ENCODE data around the gene SNRPD3. TPM values are rescaled to one million over a fixed set of nuclear protein-coding genes. Genes with fewer than 3 reads are reported as not detected.
"Not testable (repeated sequence)": the region's sequence is repeated elsewhere in the genome, so short reads cannot be mapped to it uniquely, and the experiment has no call there.

The SNRPD3 gene
- 131 TPM for polyA plus RNA-seq (2013, experiment 1 of 2; ENCODE audit: insufficient read length)
- polyA plus RNA-seq (2013, experiment 2 of 2; ENCODE audit: insufficient read length), result 117 TPM

DNA sequence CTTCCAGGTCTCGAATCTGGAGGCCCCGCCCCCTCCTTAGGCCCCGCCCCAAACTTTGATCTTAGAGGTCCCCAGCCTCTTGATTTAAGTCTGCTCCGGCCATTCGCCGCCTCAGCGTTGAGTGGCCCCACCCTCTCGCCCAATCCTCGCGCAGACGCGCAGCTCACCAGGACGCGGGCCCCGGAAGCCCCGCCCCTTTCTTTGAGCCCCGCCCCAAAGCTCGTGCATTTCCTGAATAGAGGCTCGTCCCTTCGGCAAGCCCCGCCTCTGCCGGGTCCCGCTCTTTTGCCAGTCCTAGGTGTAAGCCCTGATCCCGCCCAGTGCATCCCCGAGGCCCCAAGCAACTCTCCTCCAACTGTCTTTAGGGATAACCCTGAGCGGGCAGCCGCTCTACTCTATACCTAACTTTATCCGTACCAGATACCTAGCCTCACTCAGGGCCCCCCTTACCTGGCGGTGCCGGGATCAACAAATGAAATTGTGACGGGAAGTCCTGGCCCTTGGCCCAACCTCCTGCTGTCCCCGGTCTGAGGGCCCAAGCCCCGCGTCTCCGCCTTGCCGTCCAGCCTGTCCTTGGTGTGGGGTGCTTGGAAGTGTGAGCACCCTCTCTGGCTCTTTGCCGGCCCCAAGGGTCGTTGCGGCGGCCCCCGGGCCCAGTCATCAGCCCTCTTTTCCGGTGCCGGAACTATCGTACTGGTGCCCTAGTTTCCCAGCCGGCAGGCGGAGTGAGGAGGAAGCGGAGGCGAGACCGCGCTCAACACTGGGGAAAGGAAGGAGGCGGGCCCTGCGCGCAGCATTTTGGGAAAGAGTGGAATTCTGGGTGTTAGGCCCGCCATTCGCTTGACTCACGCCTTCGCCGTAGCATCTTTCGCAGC is at the start of gene SNRPD3:
Gene SNRPD3, plus strand, starts transcription at position 835 of the 875 bp plus-strand sequence. CDS start 1,676 bp downstream, outside the sequence.
- DNase-seq, result peak; percentile 99

DNA sequence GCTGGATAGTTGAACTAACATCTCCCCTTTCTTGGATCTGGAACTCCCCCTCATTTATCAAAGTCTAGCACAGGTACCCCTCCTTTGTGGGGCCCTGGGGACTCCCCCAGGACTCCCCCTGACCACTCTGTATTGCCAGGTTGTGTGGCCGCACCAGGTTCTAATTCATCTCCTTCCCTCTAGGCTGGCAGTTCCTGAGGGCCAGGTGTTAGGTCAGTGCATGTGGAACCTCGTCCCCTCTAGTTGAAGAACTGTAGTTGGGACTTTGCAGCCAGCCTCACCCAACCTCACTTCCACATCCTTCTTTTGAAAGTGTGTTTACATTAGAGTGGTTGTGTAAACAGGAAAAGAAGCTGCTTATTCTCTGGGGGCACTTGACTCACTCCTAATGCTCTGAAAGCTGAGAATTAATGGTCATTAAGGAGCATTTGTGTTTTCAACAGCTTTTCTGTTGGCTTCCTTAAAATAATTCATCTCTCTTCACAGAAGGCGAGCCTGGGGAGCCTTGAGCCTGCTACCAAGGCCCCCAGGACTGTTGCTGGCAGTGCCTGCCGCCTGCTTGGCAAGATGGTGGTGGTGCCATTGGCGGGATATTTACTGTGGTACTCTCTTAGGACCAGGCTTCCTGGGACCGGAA is 48.9 kb upstream of the SNRPD3 start:
- peak; percentile 45 for DNase-seq

DNA sequence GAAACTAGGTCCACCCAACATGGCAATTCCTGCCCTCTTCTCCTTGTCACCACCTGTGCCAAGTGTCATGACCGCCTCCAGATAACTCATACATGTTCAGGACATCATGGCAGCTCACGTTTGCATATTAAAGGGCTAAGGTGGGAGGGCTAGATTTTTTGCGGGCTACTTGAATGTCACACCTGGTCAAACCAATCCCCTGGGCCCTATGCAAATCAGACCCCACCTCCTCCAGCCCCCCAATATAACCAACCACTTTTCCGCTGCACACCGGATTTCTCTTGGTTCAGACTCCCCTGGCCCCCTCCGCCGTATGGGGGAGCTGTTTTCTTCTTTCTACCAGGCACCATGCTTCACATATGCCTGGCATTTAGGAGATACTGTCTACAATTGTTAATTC is 48.1 kb upstream of the SNRPD3 start:
- DNase-seq, result no peak

DNA sequence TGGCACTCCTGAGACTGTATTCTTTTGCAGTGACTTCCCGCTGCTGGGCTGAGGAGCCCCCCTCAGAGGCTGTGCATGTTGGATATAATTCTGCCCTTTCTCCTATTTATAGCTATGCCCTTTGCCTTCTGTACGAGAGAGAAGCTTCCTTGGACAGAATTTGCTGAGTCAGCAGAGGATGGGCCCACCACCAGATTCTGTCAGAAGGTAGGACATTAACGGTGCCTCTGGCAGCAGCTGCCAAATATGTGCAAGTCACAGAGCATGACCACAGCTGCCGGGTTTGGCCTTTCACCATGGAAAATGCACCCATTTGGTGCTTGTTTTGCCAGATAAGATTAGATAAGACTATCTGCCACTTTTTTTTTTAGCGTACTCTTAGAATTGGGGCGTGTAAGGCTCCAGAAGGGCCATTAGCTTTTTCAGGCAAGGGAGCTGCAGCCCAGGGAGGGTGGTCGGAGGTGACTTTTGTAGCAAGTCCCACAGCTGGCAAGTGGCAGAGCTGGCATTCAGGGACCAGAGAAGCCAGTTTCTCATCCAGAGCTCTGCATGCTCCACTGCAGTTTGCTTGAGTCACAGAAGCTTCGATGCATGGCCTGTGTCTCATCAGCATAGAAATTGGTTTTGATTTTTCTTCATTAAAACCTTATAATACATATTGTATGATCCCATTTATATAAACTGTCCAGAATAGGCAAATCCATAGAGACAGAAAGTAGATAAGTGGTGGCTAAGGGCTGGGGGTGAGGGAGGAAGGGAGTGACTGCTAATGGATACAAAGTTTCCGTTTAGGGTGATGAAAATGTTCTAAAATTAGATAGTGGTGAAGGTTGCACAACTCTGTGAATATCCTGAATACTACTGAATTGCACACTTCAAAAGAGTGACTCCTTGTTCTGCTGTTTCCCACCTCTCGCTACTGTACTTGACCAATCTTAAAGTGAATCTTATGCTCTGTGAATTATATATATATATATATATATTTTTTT is 44.9 kb upstream of the SNRPD3 start:
- DNase-seq, result peak; percentile 52

DNA sequence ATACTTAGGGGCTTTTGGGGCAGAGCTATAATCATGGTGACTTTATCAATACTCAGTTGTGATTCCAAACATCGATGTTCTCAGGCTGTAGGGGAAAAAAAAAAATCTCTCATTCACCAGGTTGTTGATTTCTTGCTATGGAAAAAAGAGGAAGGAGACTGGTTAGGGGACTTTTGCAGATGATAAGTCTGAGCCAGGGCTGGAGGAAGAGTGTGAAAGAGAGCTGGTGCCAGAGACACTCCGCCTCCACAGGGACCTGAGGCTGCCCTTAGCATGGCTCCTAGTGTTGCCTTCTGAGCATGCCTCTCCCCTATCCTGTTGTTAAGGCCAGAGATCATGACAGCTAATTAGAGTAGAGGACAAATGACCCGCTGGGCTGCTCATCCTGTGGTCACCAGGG is 43.8 kb upstream of the SNRPD3 start:
- DNase-seq, result no peak

DNA sequence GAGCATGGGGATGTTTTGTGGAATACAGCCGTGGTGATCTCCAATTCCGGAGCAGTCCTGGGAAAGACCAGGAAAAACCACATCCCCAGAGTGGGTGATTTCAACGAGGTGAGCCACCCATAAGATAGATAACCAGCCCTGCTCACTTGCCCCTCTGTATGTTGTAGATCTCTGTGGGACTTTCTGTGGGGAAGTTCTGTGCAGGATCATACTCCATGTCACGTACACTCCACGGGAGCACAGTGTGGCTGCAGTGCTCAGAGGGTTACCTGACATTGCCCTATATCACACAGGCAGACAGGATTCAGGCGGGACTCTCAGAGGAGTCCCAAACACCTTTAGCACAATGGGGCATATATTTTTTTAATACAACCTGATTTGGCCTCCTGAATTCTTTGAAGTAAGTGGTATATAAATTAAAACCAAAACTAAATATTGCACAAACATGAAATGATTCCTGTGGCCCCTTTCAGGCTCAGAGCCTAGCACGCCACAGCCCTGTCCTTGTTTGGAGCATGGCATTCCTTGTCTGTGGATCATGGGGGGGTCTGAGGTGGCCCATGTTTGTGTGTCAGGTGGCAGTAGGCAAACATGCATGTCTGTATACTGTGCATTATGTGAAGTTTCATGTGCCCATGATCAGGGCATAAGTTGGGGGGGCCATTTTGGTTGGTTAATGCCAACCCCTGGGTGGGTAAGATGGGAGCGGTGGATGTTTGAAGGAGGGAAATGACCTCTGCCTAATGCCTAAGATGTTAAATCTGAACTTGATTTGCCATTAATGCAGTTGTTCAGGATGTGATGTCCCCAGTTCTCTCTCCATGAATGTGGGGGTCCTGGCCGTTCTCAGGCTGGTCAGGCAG is 42.2 kb upstream of the SNRPD3 start:
- DNase-seq, result no peak

DNA sequence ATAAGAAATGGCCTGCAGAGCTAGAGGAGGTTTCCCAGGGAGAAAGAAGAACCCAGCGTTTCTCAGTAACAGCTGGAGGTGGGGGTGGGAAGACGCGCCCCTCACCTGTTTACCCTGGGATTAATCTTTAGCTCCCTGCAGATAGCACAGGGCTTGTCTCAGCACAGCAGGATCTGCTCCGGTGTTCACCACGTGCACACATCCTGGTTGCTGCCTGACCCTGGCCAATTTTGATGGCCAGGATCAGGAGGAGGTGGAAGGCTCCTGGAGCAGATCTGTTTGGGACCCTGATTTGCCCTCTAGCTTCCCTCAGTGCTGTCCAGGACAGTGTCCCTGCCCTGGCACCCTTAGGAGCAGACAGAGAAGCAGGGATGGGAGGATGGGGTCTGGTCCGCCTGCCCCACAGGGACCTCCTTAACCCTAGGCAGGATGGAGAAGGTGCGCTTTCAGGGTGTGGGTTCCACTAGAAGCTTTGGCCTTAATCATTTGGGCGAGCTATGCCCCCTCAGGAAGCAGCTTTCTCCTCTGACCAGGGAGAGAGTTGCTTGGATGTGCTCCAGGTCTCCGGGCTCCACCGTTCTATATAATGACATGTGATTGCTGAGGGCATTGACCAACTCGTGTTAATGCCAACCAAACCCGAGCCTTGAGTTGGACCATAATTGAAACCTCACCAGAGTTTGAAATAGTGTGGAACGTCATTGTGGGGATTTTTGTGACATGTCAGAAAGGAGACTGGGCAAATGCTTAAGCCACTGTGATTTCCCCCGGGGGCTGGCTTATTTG is 41.4 kb upstream of the SNRPD3 start:
- no peak for DNase-seq

DNA sequence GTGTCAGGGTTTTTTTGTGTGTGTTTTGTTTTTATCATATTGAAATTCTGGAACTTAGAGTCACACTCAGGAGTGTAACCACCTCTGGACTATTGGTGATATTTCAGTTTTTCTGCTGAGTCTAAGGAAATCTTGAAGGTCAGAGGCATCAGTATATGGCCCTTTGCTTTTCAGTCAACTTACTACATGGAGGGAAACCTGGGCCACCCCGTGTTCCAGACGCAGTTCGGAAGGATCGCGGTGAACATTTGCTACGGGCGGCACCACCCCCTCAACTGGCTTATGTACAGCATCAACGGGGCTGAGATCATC is 40.8 kb upstream of the SNRPD3 start:
- DNase-seq, result no peak

DNA sequence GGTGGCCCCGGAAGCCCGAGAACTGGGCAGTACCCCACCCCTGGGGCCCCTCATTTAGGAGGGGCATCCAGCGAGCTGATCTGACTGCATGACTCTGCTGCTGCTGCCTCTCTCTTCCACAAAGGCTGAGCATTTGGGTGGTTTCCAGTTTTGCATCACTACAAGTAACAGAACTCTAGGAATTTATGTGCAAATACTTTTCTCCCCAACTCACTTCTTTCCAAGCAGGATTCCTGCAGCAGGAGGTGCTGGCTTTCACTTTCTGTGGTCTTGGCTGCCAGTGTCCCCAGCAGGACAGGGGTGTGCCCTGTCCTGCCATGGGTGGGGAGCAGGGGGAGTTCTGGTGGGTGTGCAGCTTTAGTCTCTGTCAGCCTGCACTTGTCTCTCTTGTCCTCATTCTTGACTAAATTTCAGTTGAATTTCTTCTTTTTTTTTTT is 39.5 kb upstream of the SNRPD3 start:
- DNase-seq, result peak; percentile 93

DNA sequence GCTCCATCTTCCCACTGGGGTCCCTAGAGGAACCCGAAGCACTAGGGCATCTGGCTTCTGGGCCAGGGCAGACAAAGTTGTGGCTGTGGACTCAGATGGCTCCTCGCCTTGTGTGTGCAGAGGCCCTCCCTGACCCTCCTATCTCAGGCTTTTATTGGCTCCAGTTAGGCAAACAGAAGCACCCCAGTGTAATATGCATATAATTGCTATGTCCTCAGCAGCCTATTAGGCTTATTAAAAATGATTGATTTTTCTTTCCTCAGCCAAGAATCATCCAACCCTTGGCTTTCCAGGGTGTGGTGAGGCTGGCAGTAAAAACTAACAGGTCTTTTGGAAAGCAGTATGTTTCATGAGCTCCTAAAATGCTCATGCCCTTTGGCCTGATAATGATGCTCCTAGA is 38.4 kb upstream of the SNRPD3 start:
- DNase-seq, result no peak

DNA sequence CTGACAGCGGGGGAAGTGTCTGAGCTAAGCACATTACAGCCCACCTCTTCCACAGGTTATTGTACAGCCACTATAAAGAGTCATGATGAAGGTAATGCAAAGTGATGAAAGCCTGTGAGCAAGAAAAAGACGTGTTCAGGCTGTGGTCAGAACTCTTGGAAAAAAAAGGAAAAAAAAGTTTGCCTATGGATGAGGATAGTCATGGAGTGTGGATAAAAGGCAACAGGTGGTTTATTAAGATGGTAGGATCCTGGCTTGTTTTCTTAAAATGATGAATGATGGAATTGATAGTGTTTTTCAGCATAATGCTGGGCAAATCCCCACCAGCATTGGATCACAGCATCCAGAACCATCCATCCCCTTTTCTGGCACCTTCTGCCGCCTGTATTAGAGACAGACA is 37.6 kb upstream of the SNRPD3 start:
- no peak for DNase-seq

DNA sequence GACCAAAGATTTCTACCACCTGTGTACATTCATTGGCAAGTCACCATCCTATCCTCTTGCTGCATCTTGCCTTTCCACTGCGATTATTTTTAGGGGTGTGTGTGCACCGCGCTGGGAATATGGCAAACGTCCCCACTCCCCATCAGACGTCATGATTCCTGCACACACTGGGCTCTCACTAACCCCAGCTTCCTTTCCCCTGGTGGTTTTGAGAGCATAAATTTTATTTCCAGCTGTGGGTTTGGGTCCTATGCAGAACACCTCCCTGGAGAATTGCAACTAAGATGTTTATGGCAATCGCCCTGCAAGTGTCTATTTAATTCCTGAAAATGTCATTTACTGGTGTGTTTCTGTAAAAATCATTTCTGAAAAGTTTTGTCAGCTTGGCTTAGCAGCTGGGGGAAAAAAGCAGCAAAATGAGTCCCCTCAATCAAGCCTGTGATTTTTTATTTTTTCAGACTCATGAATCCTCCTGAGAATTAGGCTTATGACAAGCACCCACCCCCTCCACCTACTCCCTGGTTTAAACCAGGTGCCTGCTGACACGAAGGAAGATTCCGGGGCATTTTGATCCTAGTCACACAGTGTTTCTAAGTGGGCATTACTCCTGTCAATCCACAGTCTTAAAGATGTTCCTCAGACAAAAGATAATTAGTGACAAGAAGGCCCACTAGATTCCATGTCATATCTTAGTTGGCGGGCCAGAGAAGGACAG is 36.9 kb upstream of the SNRPD3 start:
- no peak for DNase-seq

DNA sequence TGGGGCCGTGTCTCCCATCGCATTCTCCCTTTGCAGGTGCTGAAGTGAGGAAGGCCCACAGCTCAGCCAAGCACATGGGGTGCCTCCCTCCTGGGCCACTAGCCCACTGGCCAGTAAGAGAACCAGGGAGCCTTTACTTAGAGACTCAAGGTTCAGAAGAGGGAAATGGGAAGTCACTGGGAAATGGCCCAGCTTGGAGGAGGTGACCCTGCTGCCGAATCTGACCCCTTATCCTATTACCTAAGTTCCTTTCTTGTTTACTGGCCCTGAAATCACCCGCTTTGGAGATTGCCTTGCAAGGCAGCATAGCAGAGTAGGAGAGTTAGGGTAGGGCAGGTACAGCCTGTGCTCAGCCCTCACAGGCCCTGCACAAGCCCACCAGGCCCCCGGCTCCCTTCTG is 36.3 kb upstream of the SNRPD3 start:
- DNase-seq, result no peak

DNA sequence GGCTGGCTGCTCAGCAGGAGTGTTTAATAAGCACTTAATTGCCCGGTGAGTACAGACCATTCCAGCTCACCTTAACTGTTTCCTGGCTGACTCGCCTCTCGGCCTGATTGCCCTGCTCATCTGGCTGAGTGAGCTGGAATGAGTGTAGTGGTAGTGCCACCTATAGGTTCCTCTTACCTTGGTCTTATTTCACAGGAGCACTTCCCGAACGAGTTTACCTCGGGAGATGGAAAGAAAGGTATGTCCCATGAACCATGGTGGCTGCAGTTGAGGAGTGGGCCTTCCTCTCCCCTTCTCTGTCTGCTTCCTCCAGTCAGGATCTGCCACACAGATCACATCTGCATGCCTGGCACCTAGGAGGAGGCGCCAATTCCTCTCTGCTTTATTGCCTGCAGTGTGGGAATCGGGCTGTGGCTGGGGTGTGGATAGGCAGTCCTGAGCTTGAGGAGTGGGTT is 34.0 kb upstream of the SNRPD3 start:
- DNase-seq, result peak; percentile 47

DNA sequence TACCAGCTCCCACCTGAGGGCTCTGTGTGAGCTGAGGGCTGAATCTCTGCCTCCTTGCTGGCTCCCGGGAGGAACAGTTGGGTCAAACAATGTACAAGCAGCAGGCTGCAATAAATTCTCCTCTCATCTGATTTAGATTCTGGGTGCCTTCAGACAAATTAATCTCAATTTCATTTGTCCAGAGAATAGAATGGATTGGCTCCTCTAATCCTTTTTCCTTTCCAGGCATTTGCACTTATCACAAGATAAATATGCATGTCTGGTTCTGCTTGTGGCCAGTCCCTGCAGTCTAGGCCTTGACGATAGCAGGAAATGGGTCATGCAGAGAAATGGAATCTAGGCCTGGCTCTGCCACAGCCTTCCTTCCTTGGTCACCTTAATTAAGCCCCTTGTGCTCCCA is 31.9 kb upstream of the SNRPD3 start:
- peak; percentile 56 for DNase-seq

DNA sequence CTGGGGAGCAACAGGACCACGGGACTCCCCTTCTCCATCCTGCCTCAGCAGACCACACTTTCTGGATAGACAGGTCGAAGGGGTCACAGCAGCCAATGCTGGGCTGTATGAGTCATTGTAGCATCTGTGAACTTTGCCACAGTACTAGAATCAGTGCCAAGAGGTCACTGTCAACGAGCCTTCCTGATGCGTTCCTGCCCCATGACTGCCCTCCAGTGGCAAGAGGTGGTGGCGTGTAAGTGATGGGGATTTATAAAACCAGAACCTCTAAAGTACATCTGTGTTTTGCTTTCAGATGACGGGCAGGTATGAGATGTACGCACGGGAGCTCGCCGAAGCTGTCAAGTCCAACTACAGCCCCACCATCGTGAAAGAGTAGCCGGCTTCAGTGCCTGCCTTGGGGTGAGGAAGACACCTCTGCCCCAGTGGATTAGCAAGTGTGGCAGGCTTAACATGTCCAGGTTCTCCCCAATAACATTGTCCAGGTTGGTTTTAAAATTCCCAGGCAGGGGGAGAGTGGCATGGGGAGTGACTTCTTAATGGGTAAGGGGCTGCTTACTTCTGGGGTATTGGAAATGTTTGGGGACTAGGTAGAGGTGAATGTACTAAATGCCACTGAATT is 30.3 kb upstream of the SNRPD3 start:
- peak; percentile 71 for DNase-seq

DNA sequence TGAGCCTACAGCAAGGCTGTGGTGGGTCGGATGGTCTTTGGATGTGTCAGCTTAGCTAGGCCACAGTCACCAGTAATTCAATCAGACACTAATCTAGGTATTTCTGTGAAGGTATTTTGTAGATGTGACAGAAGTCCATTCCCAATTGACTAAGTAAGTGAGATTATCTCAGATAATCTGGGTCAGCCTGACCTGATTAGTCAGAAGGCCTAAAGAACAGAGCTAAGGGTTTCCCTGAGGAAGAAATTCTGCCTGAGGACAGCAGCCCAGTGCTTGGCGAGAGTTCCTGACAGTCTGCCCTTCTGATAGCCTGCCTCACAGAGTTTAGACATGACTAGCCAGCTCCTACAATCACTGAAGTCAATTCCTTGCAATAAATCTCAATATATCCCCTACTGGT is 29.6 kb upstream of the SNRPD3 start:
- no peak for DNase-seq

DNA sequence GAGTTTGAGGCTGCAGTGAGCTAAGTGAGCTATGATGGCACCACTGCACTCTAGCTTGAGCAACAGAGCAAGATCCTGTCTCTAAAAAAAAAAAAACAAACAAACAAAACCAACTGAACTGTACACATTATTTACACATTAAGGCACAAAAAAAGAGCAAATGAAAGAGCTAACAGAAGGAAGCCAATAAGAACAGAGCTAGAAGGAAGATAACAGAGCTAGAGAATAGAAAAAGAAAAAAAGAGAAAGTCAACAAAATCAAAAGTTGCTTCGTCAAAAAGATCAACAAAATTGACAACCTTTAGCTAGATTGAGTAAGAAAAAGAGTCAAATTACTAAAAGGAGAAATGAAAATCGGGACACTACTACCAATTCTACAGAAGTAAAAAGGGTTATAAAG is 25.9 kb upstream of the SNRPD3 start:
- no peak for DNase-seq

DNA sequence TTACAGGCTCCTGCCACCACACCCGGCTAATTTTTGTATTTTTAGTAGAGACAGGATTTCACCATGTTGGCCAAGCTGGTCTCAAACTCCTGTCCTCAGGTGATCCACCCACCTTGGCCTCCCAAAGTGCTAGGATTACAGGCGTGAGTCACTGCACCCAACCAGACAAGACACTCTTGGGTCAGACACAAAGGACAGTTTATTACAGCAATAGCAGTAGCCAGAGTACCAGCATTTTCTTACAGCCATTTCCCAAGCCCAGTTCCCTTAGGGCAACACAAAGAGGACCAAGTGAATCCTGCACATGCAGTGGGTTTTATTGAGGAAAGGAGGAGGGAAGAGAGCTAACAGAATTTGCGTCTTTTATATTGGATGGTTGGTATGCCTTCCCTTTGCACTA is 24.8 kb upstream of the SNRPD3 start:
- DNase-seq, result not testable (repeated sequence)

DNA sequence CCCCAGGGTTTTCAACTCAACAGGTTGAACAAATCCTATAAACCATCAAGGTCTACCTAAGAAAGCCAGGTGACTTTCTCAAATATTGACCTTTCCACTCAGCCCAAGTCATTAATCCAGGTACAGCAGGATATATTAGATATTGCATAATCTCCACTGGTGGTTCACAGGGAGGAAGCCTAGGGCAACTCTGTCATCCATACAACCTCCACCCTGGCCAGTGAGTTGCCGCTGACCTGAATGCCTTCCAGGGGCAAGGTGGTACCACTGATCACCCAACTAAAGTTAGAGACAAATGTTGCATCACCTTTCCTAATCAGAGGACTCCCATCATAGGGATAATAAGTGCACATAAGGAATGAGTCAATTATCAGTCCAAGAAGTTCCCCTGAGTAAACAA is 23.7 kb upstream of the SNRPD3 start:
- no peak for DNase-seq
